ENCODE data around the gene ZFTA.
"Not testable (repeated sequence)": the region's sequence is repeated elsewhere in the genome, so short reads cannot be mapped to it uniquely, and the experiment has no call there.

Gene ZFTA

DNA sequence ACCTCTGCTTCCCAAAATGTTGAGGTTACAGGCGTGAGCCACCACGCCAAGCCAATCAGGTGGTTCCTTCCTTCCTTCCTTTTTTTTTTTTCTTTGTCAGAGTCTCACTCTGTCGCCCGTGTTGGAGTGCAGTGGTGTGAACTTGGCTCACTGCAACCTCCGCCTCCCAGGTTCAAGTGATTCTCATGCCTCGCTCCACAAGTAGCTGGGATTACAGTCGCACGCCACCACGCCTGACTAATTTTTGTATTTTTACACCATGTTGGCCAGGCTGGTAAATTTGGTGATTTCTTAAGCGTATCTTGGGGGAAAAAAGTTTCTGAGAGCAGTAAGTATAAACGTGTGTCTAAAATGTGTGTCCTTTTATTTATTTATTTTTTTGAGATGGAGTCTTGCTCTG is 26.5 kb upstream of the ZFTA start:
- H3K27ac Mint-ChIP-seq, result no peak overlapping the region
- ATAC-seq, result no peak

DNA sequence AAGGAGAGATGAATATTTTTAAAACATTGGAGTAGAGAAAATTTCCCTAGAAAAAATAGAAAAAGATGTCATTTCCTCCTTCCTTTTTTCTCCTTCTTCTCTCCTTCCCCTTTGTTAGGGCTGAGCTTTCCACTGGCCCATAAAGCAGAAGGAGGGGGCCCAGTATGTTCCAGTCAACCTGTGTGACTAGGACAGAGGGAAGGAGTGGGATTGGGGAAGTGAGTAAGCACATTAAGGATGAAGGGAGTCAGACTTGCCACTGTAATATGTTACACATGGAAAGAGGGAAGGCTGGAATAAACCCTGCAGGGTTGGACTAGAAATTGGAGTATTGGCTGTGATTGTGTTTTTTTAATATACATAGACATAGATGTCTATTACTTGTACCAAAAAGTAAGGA is 24.6 kb upstream of the ZFTA start:
- H3K36me3 Mint-ChIP-seq (ENCODE audit: low read depth), result peaks cover 5% of the 10 kb centered on the region
- H3K4me3 Mint-ChIP-seq, result no peak overlapping the region
- H3K9me3 Mint-ChIP-seq, result peaks cover 10% of the 10 kb centered on the region
- DNase-seq, result no peak
- H3K27ac Mint-ChIP-seq, result no peak overlapping the region
- ATAC-seq, result no peak
- H3K4me1 Mint-ChIP-seq, result no peaks in the 10 kb centered on the region
- H3K27me3 Mint-ChIP-seq, result peaks cover 4% of the 10 kb centered on the region

More for the DNA sequence above, 26.5 kb upstream of the ZFTA start:
- Mint-ChIP-seq H3K4me3 (no peak overlapping the region), H3K36me3 (ENCODE audit: low read depth) (peaks cover 5% of the 10 kb centered on the region), H3K9me3 (peaks cover 10% of the 10 kb centered on the region), H3K4me1 (no peaks in the 10 kb centered on the region), H3K27me3 (peaks cover 8% of the 10 kb centered on the region)
- DNase-seq, result no peak

DNA sequence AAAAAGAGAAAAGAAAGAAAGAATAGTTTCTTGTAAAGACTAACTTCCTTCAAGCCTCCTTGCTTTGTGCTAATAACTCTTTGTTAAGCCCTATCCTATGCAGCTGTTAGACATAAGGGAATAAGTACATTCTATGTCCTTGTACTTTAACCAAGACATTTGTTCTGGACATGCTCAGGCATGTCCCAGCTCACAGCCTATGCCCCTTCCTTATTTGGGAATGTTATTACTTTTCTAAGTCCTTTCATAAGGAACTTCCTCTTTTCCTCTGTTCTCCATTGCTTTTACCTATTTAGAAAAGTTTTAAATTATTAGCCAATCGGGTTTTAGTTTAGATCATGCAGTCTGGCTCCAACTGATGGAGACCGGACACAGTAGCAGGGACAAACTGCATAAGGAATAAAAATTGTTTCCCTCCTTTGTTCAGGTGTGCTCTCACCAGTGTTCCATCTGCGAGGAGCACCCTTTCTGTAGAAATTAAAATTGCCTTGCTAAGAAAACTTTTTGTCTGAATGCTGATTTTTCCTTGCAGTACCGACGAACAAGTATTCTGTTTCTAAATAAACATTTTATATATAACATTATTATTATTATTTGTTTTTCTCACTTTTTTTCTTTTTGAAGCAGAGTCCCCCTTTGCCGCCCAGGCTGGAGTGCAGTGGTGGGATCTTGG is 23.1 kb upstream of the ZFTA start:
- DNase-seq, result no peak
- H3K4me1 Mint-ChIP-seq, result no peaks in the 10 kb centered on the region
- peaks cover 5% of the 10 kb centered on the region for H3K36me3 Mint-ChIP-seq (ENCODE audit: low read depth)
- H3K9me3 Mint-ChIP-seq, result peaks cover 10% of the 10 kb centered on the region
- ATAC-seq, result no peak
- peaks cover 2% of the 10 kb centered on the region for H3K27me3 Mint-ChIP-seq
- no peak overlapping the region for H3K4me3 Mint-ChIP-seq
- H3K27ac Mint-ChIP-seq, result no peak overlapping the region

DNA sequence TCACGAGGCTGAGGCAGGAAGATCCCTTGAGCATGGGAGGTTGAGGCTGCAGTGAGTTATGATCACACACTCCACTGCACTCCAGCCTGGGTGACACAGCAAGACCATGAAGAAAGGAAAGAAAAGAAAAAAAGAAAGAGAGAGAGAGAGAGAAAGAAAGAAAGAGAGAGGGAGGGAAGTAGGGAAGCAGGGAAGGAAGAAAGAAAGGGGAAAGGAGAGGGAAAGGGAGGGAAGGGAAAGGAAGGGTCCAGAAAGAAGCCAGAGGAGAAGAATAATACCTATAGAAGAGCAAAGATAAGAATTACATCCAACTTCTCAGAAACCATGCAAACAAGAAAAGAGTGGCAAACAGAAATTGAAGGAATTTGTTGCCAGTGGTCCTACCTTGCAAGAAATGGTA is 17.2 kb upstream of the ZFTA start:
- H3K4me3 Mint-ChIP-seq, result no peak overlapping the region
- ATAC-seq (no peak), DNase-seq (no peak)
- H3K4me1 Mint-ChIP-seq, result peaks cover 3% of the 10 kb centered on the region
- H3K36me3 Mint-ChIP-seq (ENCODE audit: low read depth), result no peaks in the 10 kb centered on the region
- no peak overlapping the region for H3K27ac Mint-ChIP-seq
- peaks cover 12% of the 10 kb centered on the region for H3K27me3 Mint-ChIP-seq
- H3K9me3 Mint-ChIP-seq, result no peaks in the 10 kb centered on the region

DNA sequence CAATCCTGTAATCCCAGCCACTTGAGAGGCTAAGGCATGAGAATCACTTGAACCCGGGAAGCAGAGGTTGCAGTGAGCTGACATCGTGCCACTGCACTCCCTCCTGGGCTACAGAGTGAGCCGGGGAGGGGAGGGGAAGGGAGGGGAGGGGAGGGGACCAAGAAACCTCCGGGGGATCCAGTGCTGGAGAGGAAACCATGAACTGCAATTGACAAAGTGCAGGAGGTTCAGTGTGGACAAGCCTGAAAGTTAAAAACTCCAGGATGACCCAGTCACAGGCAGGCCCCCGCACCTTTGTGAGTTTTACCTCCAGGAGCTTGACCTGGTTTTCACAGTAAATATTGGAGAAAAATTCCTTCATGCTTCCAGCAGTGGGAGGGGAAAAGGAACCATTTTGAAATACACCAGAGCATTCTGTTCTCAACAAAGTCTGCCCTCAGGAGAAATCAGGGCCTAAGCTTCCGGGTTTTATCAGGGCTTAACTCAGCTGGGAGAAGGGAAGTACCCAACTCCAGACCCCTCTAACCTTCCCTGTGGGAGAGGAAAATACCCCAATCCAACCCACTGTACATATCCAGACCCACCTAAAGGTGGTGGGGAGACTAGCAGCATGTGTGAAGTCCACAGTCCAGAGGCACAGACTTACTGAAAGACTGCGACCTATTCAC is 15.5 kb upstream of the ZFTA start:
- no peak for ATAC-seq
- H3K27ac Mint-ChIP-seq, result no peak overlapping the region

DNA sequence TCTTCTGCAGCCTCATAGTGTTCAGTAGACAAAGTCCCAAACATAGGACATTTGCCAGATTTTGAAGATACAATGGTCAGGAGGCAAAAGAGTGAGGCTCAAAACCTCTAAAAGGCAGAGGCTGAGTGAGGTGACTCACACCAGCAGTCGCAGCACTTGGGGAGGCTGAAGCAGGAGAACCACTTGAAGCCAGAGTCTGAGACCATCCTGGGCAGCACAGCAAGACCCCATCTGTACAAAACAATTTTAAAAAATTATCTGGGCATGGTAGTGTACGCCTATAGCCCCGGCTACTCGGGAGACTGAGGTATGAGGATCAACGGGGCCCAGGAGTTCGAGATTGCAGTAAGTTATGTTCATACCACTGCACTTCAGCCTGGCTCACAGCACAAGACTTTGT is 14.2 kb upstream of the ZFTA start:
- H3K27ac Mint-ChIP-seq, result no peak overlapping the region
- H3K4me3 Mint-ChIP-seq, result no peak overlapping the region
- no peak for DNase-seq
- no peak for ATAC-seq
- no peaks in the 10 kb centered on the region for H3K36me3 Mint-ChIP-seq (ENCODE audit: low read depth)
- no peaks in the 10 kb centered on the region for H3K9me3 Mint-ChIP-seq
- peaks cover 14% of the 10 kb centered on the region for H3K27me3 Mint-ChIP-seq
- peaks cover 3% of the 10 kb centered on the region for H3K4me1 Mint-ChIP-seq

More for the DNA sequence above, 15.5 kb upstream of the ZFTA start:
- DNase-seq, result no peak
- Mint-ChIP-seq H3K9me3 (no peaks in the 10 kb centered on the region), H3K4me1 (peaks cover 3% of the 10 kb centered on the region), H3K27me3 (peaks cover 14% of the 10 kb centered on the region), H3K4me3 (no peak overlapping the region), H3K36me3 (ENCODE audit: low read depth) (no peaks in the 10 kb centered on the region)

DNA sequence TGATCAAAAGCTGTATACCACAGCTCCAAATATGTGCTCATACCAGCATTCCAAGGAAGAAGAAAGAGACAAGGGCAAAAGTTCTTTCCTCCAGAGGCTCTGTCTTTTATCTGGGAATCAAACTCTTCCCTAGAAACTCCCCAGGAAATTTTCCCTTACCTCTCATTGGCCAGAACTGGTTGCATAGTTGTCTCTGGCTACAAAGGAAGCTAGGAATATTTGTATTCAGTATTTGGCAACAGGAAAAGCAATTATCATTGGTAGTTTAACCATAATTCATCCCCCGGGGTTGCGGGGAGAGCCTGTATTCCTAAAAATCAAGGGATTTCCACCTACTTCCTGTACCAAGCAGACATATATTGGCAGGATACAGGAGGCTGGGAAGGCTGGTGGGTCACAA is 10.5 kb upstream of the ZFTA start:
- no peaks in the 10 kb centered on the region for H3K36me3 Mint-ChIP-seq (ENCODE audit: low read depth)
- DNase-seq, result no peak
- ATAC-seq, result no peak
- no peak overlapping the region for H3K27ac Mint-ChIP-seq
- no peaks in the 10 kb centered on the region for H3K4me1 Mint-ChIP-seq
- H3K9me3 Mint-ChIP-seq, result no peaks in the 10 kb centered on the region
- peaks cover 8% of the 10 kb centered on the region for H3K27me3 Mint-ChIP-seq
- H3K4me3 Mint-ChIP-seq, result no peak overlapping the region

DNA sequence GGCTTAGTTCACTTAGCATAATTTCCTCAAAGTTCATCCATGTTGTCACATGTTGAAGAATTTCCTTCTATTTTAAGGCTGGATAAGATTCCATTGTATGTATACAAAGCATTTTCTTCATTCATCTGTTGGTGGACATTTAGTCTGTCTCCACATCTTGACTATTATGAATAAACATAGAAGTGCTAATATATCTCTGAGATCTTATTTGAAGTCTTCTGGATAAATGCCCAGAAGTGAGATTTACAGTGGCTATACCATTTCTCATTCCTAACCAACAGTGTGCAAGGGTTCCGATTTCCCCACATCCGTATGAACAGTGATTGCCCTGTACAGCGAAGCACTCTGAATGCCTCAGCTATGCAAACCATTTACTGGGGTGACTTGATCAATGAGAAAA is 6.6 kb upstream of the ZFTA start:
- no peak for ATAC-seq
- Mint-ChIP-seq H3K4me1 (peaks cover 2% of the 10 kb centered on the region), H3K27me3 (peaks cover 23% of the 10 kb centered on the region), H3K36me3 (ENCODE audit: low read depth) (no peaks in the 10 kb centered on the region), H3K27ac (no peak overlapping the region), H3K4me3 (no peak overlapping the region), H3K9me3 (no peaks in the 10 kb centered on the region)
- DNase-seq, result no peak

DNA sequence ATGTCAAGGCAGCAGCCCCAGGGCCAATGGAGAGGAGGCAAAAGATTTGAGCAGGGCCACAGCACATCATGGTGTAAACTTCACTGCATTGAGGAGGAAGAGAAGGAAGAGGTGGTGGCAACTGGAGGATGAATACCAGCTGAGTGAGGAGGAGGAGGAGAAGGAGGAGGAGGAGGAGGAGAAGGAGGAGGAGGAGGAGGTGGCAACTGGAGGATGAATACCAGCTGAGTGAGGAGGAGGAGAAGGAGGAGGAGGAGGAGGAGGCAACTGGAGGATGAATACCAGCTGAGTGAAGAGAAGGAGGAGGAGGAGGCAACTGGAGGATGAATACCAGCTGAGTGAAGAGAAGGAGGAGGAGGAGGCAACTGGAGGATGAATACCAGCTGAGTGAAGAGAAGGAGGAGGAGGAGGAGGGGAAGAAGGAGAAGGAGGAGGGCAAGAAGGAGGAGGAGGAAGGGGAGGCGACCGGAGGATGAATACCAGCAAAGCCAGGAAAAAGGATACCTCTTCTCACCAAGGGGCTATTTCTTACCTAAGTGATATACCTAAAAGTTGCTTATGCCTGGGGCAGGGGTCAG is 3.3 kb upstream of the ZFTA start:
- not testable (repeated sequence) for H3K9me3 Mint-ChIP-seq; H3K4me3 Mint-ChIP-seq; H3K36me3 Mint-ChIP-seq (ENCODE audit: low read depth); H3K27ac Mint-ChIP-seq; ATAC-seq; DNase-seq
- H3K4me1 Mint-ChIP-seq, result peaks cover 11% of the 10 kb centered on the region
- peaks cover 26% of the 10 kb centered on the region for H3K27me3 Mint-ChIP-seq

DNA sequence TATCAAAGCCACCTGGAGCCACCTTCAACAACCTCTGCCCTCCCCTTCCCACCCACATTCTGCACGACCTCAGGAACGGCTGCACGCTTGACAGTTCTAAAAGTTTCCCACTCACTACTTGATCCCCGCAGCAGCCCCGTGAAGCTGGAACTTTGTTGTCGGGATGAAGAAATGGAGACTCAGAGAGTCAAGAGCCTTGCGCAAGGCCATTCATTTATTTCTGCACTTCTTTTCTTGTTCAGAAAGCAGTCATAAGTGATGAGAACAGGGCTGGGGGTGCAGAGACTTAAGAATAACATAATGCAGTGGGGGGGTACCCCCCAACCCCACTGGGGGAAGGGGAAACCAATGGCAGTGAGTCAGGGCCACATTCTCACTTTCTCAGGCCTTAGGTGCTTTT is 2.2 kb upstream of the ZFTA start:
- Mint-ChIP-seq H3K4me3 (no peak overlapping the region), H3K4me1 (peaks cover 14% of the 10 kb centered on the region), H3K36me3 (ENCODE audit: low read depth) (no peaks in the 10 kb centered on the region), H3K27ac (no peak overlapping the region), H3K9me3 (no peaks in the 10 kb centered on the region), H3K27me3 (peaks cover 23% of the 10 kb centered on the region)
- no peak for ATAC-seq
- DNase-seq, result no peak

DNA sequence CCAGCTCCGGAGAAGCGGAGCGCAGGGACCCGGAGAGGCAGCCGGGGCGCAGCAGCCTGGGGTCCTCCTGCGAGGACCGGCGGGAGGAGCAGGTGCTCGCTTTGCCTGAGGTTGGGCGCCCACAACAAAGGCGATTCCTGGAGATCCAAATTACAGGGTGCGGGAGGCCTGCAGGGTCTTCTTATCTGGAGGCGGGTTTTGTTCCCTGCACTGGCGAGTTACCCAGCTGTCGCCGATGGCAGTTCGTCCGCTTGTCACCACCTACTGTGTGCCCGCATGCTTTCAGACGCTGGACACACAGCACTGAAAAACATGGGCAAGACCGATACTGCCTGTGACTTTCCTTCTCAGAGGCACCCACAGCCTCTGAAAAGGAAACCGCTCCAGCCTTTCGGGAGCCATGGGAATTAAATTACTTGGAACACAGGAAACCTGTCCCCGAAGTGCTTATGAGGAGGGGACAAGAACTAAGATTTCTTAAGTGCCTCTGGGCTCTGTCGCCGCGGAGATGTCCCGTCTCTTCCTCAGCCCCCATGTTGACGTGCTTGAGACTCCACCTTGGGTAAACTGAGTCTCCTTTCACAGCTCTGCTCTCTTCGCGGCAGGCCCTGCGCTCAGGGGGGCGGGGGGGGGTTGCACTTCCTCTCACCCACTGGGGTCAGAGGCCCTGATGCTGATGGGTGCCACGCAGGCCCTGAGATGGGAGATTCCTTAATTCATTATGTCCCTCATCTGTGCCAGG is 1.3 kb upstream of the ZFTA start:
- Mint-ChIP-seq H3K9me3 (no peaks in the 10 kb centered on the region), H3K4me3 (peak overlapping the region; percentile 40), H3K4me1 (peaks cover 14% of the 10 kb centered on the region), H3K27me3 (peaks cover 23% of the 10 kb centered on the region), H3K27ac (no peak overlapping the region), H3K36me3 (ENCODE audit: low read depth) (no peaks in the 10 kb centered on the region)
- DNase-seq, result peak; percentile 6
- no peak for ATAC-seq

DNA sequence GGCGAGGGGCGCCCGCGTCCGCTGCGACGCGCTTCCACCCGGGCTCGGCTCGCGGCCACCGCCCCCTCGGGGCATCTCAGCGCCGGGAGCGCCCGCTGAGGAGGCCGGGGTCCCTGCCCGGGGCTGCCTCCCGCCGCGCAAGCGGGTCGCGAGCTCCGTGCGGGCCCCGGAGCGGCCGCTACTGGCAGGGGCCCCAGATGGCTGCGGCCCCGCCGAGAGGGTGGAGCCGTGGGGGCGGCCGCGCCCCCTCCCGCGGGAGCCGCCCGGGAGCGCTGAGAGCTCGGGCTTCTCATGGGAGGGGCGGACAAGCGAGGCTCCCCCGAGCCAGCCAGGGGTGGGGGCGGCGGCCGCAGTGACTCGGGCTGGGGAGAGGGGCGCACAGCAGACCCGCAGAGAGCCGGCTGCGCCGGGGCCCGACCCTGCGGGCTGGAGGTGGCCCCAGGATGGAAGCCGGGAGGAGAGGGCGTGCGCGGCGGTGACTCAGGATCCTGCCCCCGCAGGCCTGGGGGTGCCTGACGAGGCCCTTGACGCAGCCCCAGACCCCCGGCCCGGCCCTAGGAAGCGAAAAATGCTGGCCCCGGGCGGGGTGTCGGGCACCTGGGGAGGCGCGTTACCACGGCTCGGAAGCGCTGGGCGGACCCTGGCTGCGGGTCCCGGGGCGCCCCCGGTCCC is 603 bp upstream of the ZFTA start:
- ATAC-seq (peak; percentile 31), DNase-seq (peak; percentile 42)
- H3K4me3 Mint-ChIP-seq, result no peak overlapping the region
- H3K4me1 Mint-ChIP-seq, result peaks cover 14% of the 10 kb centered on the region
- H3K27me3 Mint-ChIP-seq, result peaks cover 23% of the 10 kb centered on the region
- H3K9me3 Mint-ChIP-seq, result no peaks in the 10 kb centered on the region
- H3K36me3 Mint-ChIP-seq (ENCODE audit: low read depth), result no peaks in the 10 kb centered on the region
- H3K27ac Mint-ChIP-seq, result no peak overlapping the region

DNA sequence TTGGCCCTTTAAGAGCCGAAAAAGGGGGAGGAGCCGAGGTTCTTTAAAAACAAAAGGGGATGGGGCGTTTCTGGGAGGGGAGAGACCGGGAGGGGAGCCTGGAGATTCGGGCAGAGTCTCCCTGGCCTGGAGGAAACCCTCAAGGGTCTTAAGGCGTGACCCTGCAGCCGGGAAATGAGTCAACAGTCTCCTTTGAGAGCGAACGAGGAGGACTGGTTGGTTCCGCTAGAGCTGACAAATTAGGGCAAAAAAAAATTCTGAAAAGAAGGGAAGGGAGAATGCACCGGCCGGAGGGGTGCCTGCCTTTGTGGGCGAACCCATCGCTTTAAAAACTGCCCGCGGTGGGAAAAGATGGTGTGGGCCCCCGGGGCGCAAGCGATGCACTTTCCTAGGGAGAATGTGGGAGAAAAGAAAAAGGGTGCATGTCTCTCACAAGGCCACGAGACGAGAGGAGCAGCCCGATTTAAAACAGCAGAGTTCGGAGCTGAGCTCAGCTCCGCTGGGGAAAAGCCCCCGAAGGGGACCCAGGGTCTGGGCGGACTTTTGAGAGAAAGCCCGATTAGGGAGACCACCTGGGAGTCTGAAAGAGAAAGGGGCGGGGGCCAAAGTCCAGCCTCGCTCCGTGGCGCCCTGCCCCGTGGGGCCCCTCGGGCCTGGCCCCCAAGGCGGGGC is 874 bp downstream of the ZFTA start:
- H3K36me3 Mint-ChIP-seq (ENCODE audit: low read depth), result no peaks in the 10 kb centered on the region
- H3K4me3 Mint-ChIP-seq, result peak overlapping the region; percentile 90
- DNase-seq (peak; percentile 20), ATAC-seq (peak; percentile 6)
- H3K27ac Mint-ChIP-seq, result peak overlapping the region; percentile 84
- peaks cover 14% of the 10 kb centered on the region for H3K4me1 Mint-ChIP-seq
- peaks cover 18% of the 10 kb centered on the region for H3K27me3 Mint-ChIP-seq
- no peaks in the 10 kb centered on the region for H3K9me3 Mint-ChIP-seq

DNA sequence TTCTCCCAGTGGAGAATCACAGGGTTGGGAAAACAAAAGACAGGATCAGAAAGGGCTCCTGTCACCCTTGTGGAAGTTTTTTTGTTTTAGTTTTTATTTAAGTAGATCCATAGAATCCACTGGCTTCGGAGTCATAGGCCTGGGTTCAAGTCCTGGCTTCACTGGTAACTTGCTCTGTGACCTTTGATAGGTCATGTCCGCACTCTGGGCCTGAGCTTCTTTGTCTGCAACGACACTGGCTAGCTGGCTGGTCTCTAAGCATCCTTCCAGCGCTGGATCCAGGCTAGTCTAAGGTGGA is 1.4 kb downstream of the ZFTA start:
- H3K4me1 Mint-ChIP-seq, result peaks cover 14% of the 10 kb centered on the region
- H3K9me3 Mint-ChIP-seq, result no peaks in the 10 kb centered on the region
- ATAC-seq, result no peak
- peak overlapping the region; percentile 84 for H3K27ac Mint-ChIP-seq
- peak overlapping the region; percentile 90 for H3K4me3 Mint-ChIP-seq
- no peaks in the 10 kb centered on the region for H3K36me3 Mint-ChIP-seq (ENCODE audit: low read depth)
- DNase-seq, result no peak
- peaks cover 16% of the 10 kb centered on the region for H3K27me3 Mint-ChIP-seq

Data from activated naive CD8-positive, alpha-beta T cell treated with anti-CD3 and anti-CD28 coated beads, Interleukin-2, amount 50 U/mL, for 24 hours (primary cell).